Mesendoderm (in vitro differentiated cells): Measurements from ENCODE around the gene AP1B1.
"Not testable (repeated sequence)": the region's sequence is repeated elsewhere in the genome, so short reads cannot be mapped to it uniquely, and the experiment has no call there.

Experiments used
- DNase-seq: peaks from one replicate; pipeline ENCODE4 v3.0.0; 2013
- H2AK5ac ChIP-seq: 2 replicates; pipeline ENCODE4 v1.6.1; 2013; ENCODE audit warnings: low read length, inconsistent platforms
- H2BK120ac ChIP-seq: 2 replicates; pipeline ENCODE4 v1.6.1; 2013; ENCODE audit warnings: low read depth, mild to moderate bottlenecking, low read length, moderate library complexity, mixed read lengths
- H2BK15ac ChIP-seq: replicated peaks from 2 replicates; pipeline ENCODE4 v1.6.1; 2013; ENCODE audit warnings: low read depth, mild to moderate bottlenecking, moderate library complexity
- H2BK5ac ChIP-seq: 2 replicates; pipeline ENCODE4 v1.6.1; 2013; ENCODE audit warnings: low read length, inconsistent platforms
- H3K18ac ChIP-seq: 2 replicates; pipeline ENCODE4 v1.6.1; 2013; ENCODE audit warnings: mild to moderate bottlenecking, low read length, mixed read lengths
- H3K23ac ChIP-seq: one replicate; pipeline ENCODE4 v1.6.1; 2013; ENCODE audit warnings: low read length
- H3K27ac ChIP-seq: 2 replicates; pipeline ENCODE4 v1.5.1; 2013; ENCODE audit warnings: low read depth, mild to moderate bottlenecking, inconsistent platforms, low read length, moderate library complexity
- H3K27me3 ChIP-seq: 2 replicates; pipeline ENCODE4 v1.6.1; 2013; ENCODE audit warnings: low read length, control low read depth, mild to moderate bottlenecking, inconsistent platforms; ENCODE audit not compliant: insufficient read depth, poor library complexity
- H3K36me3 ChIP-seq: 2 replicates; pipeline ENCODE4 v1.6.1; 2013; ENCODE audit warnings: low read length, inconsistent platforms; ENCODE audit not compliant: control insufficient read depth, insufficient read depth
- H3K4ac ChIP-seq: one replicate; pipeline ENCODE4 v1.6.1; 2013; ENCODE audit warnings: low read depth, mild to moderate bottlenecking, low read length, moderate library complexity
- H3K4me1 ChIP-seq: 2 replicates; pipeline ENCODE4 v1.6.1; 2013; ENCODE audit warnings: low read depth, low read length, inconsistent platforms; ENCODE audit not compliant: control insufficient read depth
- H3K4me2 ChIP-seq: 2 replicates; pipeline ENCODE4 v1.6.1; 2013; ENCODE audit warnings: low read length
- H3K4me3 ChIP-seq: 2 replicates; pipeline ENCODE4 v1.5.1; 2013; ENCODE audit warnings: mild to moderate bottlenecking, low read length
- H3K56ac ChIP-seq: one replicate; pipeline ENCODE4 v1.6.1; 2013; ENCODE audit warnings: low read length
- H3K79me1 ChIP-seq: 2 replicates; pipeline ENCODE4 v1.6.1; 2013; ENCODE audit warnings: low read length, inconsistent platforms
- H3K79me2 ChIP-seq: 2 replicates; pipeline ENCODE4 v1.6.1; 2013; ENCODE audit warnings: mild to moderate bottlenecking, low read length; ENCODE audit not compliant: control insufficient read depth, insufficient read depth
- H3K9ac ChIP-seq: 2 replicates; pipeline ENCODE4 v1.6.1; 2013; ENCODE audit warnings: low read length, inconsistent platforms
- H4K5ac ChIP-seq: one replicate; pipeline ENCODE4 v1.6.1; 2013; ENCODE audit warnings: low read length
- H4K8ac ChIP-seq: one replicate; pipeline ENCODE4 v1.6.1; 2013; ENCODE audit warnings: low read depth, mild to moderate bottlenecking, control low read depth, low read length, moderate library complexity
- WGBS: extraction: QIAGEN DNeasy Blood & Tissue Kit; methylation state at CpG from one replicate; pipeline ENCODE4 v1.1.7; 2013; ENCODE audit warnings: low lambda C conversion rate, missing lambda C conversion rate; ENCODE audit not compliant: insufficient coverage; ENCODE audit errors: extremely low coverage; 5-methylcytosine and 5-hydroxymethylcytosine counted together

AP1B1 gene

GRCh38 chr22:29348041-29348440 is 40.3 kb downstream of the AP1B1 start:
- Histone ChIP-seq H4K5ac (no peak overlapping the region), H3K9ac (no peak overlapping the region), H2BK5ac (no peak overlapping the region), H3K4me3 (no peak overlapping the region), H2BK15ac (no peak overlapping the region), H2BK120ac (no peak overlapping the region), H3K4me2 (no peak overlapping the region), H3K36me3 (peaks cover 22% of the 10 kb centered on the region), H2AK5ac (no peak overlapping the region), H3K23ac (no peak overlapping the region), H3K79me1 (no peaks in the 10 kb centered on the region), H3K18ac (no peak overlapping the region), H3K27ac (no peak overlapping the region), H3K4ac (no peak overlapping the region), H3K79me2 (no peaks in the 10 kb centered on the region), H4K8ac (no peak overlapping the region), H3K27me3 (no peaks in the 10 kb centered on the region), H3K56ac (no peak overlapping the region), H3K4me1 (no peaks in the 10 kb centered on the region)
- no CpG with 5 or more reads among the region's 2 CpGs for WGBS
- DNase-seq: no peak

GRCh38 chr22:29346659-29347058 is 41.7 kb downstream of the AP1B1 start:
- Histone ChIP-seq H4K5ac (no peak overlapping the region), H2BK15ac (no peak overlapping the region), H3K18ac (no peak overlapping the region), H3K79me2 (no peaks in the 10 kb centered on the region), H2BK120ac (no peak overlapping the region), H3K23ac (no peak overlapping the region), H2BK5ac (no peak overlapping the region), H3K4me2 (no peak overlapping the region), H3K9ac (no peak overlapping the region), H4K8ac (no peak overlapping the region), H3K4me1 (no peaks in the 10 kb centered on the region), H3K79me1 (no peaks in the 10 kb centered on the region), H3K27me3 (no peaks in the 10 kb centered on the region), H3K36me3 (peaks cover 21% of the 10 kb centered on the region), H3K4me3 (no peak overlapping the region), H2AK5ac (no peak overlapping the region), H3K27ac (no peak overlapping the region), H3K4ac (no peak overlapping the region), H3K56ac (no peak overlapping the region)
- WGBS: no CpG with 5 or more reads among the region's 4 CpGs
- no peak for DNase-seq

- H4K8ac ChIP-seq: no peak overlapping the region
- no peak overlapping the region for H3K56ac ChIP-seq
- H3K27me3 ChIP-seq: no peaks in the 10 kb centered on the region
- H3K4me3 ChIP-seq: no peak overlapping the region
- no peak overlapping the region for H3K4me2 ChIP-seq
- H3K9ac ChIP-seq: no peak overlapping the region
- no peaks in the 10 kb centered on the region for H3K79me1 ChIP-seq
- no peaks in the 10 kb centered on the region for H3K79me2 ChIP-seq
- DNase-seq: no peak
- H2BK15ac ChIP-seq: no peak overlapping the region
- no peak overlapping the region for H2BK5ac ChIP-seq
- H2BK120ac ChIP-seq: no peak overlapping the region
- H3K27ac ChIP-seq: no peak overlapping the region
- H3K4ac ChIP-seq: no peak overlapping the region
- H3K18ac ChIP-seq: no peak overlapping the region
- H4K5ac ChIP-seq: no peak overlapping the region
- H3K36me3 ChIP-seq: peaks cover 24% of the 10 kb centered on the region
- no peak overlapping the region for H2AK5ac ChIP-seq
- no peak overlapping the region for H3K23ac ChIP-seq
- no peaks in the 10 kb centered on the region for H3K4me1 ChIP-seq
These were observed 42.4 kb downstream of the AP1B1 start for GRCh38 chr22:29345932-29346331.

GRCh38 chr22:29344889-29345288 is 43.5 kb downstream of the AP1B1 start:
- H4K5ac ChIP-seq, H3K27me3 ChIP-seq, H3K18ac ChIP-seq, H3K23ac ChIP-seq, H3K9ac ChIP-seq, H3K79me1 ChIP-seq, H2BK120ac ChIP-seq, DNase-seq, H3K79me2 ChIP-seq, H2BK15ac ChIP-seq, H3K4me2 ChIP-seq, H3K56ac ChIP-seq, H3K4me1 ChIP-seq, H2BK5ac ChIP-seq, H2AK5ac ChIP-seq, H3K4ac ChIP-seq, H3K27ac ChIP-seq, H4K8ac ChIP-seq, H3K4me3 ChIP-seq: not testable (repeated sequence)
- peaks cover 26% of the 10 kb centered on the region for H3K36me3 ChIP-seq
- no CpG with 5 or more reads among the region's 5 CpGs for WGBS

- WGBS: no CpG with 5 or more reads among the region's 5 CpGs
These were observed 44.2 kb downstream of the AP1B1 start for GRCh38 chr22:29344137-29344536.

GRCh38 chr22:29343313-29343805 is 45.0 kb downstream of the AP1B1 start:
- no peak overlapping the region for H3K23ac ChIP-seq
- H3K4me3 ChIP-seq: no peak overlapping the region
- no CpG with 5 or more reads among the region's 7 CpGs for WGBS
- no peak overlapping the region for H2BK120ac ChIP-seq
- no peaks in the 10 kb centered on the region for H3K79me1 ChIP-seq
- H3K4me2 ChIP-seq: no peak overlapping the region
- no peak overlapping the region for H3K18ac ChIP-seq
- DNase-seq: no peak
- no peak overlapping the region for H3K27ac ChIP-seq
- H4K8ac ChIP-seq: no peak overlapping the region
- H2BK5ac ChIP-seq: no peak overlapping the region
- H3K79me2 ChIP-seq: no peaks in the 10 kb centered on the region
- H3K27me3 ChIP-seq: no peaks in the 10 kb centered on the region
- H3K4me1 ChIP-seq: no peaks in the 10 kb centered on the region
- peaks cover 25% of the 10 kb centered on the region for H3K36me3 ChIP-seq
- no peak overlapping the region for H4K5ac ChIP-seq
- H3K4ac ChIP-seq: no peak overlapping the region
- H2AK5ac ChIP-seq: no peak overlapping the region
- H3K56ac ChIP-seq: no peak overlapping the region
- H3K9ac ChIP-seq: no peak overlapping the region
- no peak overlapping the region for H2BK15ac ChIP-seq

More at GRCh38 chr22:29344137-29344536, 44.2 kb downstream of the AP1B1 start:
- H2BK15ac ChIP-seq: no peak overlapping the region
- H3K9ac ChIP-seq: no peak overlapping the region
- H2BK120ac ChIP-seq: no peak overlapping the region
- H3K56ac ChIP-seq: no peak overlapping the region
- peaks cover 23% of the 10 kb centered on the region for H3K36me3 ChIP-seq
- H3K4me1 ChIP-seq: no peaks in the 10 kb centered on the region
- H2BK5ac ChIP-seq: no peak overlapping the region
- H3K27me3 ChIP-seq: no peaks in the 10 kb centered on the region
- no peaks in the 10 kb centered on the region for H3K79me1 ChIP-seq
- H3K4ac ChIP-seq: no peak overlapping the region
- DNase-seq: peak; percentile 37
- H4K8ac ChIP-seq: no peak overlapping the region
- no peak overlapping the region for H3K23ac ChIP-seq
- H3K4me2 ChIP-seq: no peak overlapping the region
- H2AK5ac ChIP-seq: no peak overlapping the region
- H4K5ac ChIP-seq: no peak overlapping the region
- H3K4me3 ChIP-seq: no peak overlapping the region
- H3K27ac ChIP-seq: no peak overlapping the region
- no peak overlapping the region for H3K18ac ChIP-seq
- no peaks in the 10 kb centered on the region for H3K79me2 ChIP-seq
